ENCODE measurements around the gene HIKESHI.
"Not testable (repeated sequence)": the region's sequence is repeated elsewhere in the genome, so short reads cannot be mapped to it uniquely, and the experiment has no call there.

The HIKESHI gene

GRCh38 chr11:86292912-86293616 is 9.0 kb upstream of the HIKESHI start:
- no peak for DNase-seq (ENCODE audit: low read depth in 1 of 2, low spot score in 1 of 2)

- DNase-seq (ENCODE audit: low read depth in 1 of 2, low spot score in 1 of 2), result no peak
Observed at GRCh38 chr11:86294026-86294425, 8.0 kb upstream of the HIKESHI start.

- no peak for DNase-seq (ENCODE audit: low read depth in 1 of 2, low spot score in 1 of 2)
Observed at GRCh38 chr11:86301742-86302091, 323 bp upstream of the HIKESHI start.

- no peak for DNase-seq (ENCODE audit: low read depth in 1 of 2, low spot score in 1 of 2)
Observed at GRCh38 chr11:86303257-86303656, 1.2 kb downstream of the HIKESHI start.

- DNase-seq (ENCODE audit: low read depth in 1 of 2, low spot score in 1 of 2), result not testable (repeated sequence)
Observed at GRCh38 chr11:86308710-86309109, 6.7 kb downstream of the HIKESHI start.

GRCh38 chr11:86313793-86314192 is 11.8 kb downstream of the HIKESHI start:
- DNase-seq (ENCODE audit: low read depth in 1 of 2, low spot score in 1 of 2), result no peak

GRCh38 chr11:86314636-86315035 is 12.6 kb downstream of the HIKESHI start:
- no peak for DNase-seq (ENCODE audit: low read depth in 1 of 2, low spot score in 1 of 2)

- DNase-seq (ENCODE audit: low read depth in 1 of 2, low spot score in 1 of 2), result no peak
Observed at GRCh38 chr11:86335131-86335767, 33.2 kb downstream of the HIKESHI start.

- no peak for DNase-seq (ENCODE audit: low read depth in 1 of 2, low spot score in 1 of 2)
Observed at GRCh38 chr11:86337227-86337626, 35.2 kb downstream of the HIKESHI start.

- DNase-seq (ENCODE audit: low read depth in 1 of 2, low spot score in 1 of 2), result no peak
Observed at GRCh38 chr11:86341382-86341781, 39.3 kb downstream of the HIKESHI start.

GRCh38 chr11:86346513-86346912 is 44.5 kb downstream of the HIKESHI start:
- DNase-seq (ENCODE audit: low read depth in 1 of 2, low spot score in 1 of 2), result no peak

- no peak for DNase-seq (ENCODE audit: low read depth in 1 of 2, low spot score in 1 of 2)
Observed at GRCh38 chr11:86355256-86355655, 53.2 kb downstream of the HIKESHI start.

GRCh38 chr11:86357412-86357811 is 55.4 kb downstream of the HIKESHI start:
- not testable (repeated sequence) for DNase-seq (ENCODE audit: low read depth in 1 of 2, low spot score in 1 of 2)

- DNase-seq (ENCODE audit: low read depth in 1 of 2, low spot score in 1 of 2), result no peak
Observed at GRCh38 chr11:86358720-86359119, 56.7 kb downstream of the HIKESHI start.

- no peak for DNase-seq (ENCODE audit: low read depth in 1 of 2, low spot score in 1 of 2)
Observed at GRCh38 chr11:86360775-86361395, 58.8 kb downstream of the HIKESHI start.

- no peak for DNase-seq (ENCODE audit: low read depth in 1 of 2, low spot score in 1 of 2)
Observed at GRCh38 chr11:86363424-86363823, 61.4 kb downstream of the HIKESHI start.

GRCh38 chr11:86365546-86365945 is 63.5 kb downstream of the HIKESHI start:
- DNase-seq (ENCODE audit: low read depth in 1 of 2, low spot score in 1 of 2), result no peak

- DNase-seq (ENCODE audit: low read depth in 1 of 2, low spot score in 1 of 2), result no peak
Observed at GRCh38 chr11:86369668-86370067, 67.6 kb downstream of the HIKESHI start.

GRCh38 chr11:86370171-86370570 is 68.1 kb downstream of the HIKESHI start:
- no peak for DNase-seq (ENCODE audit: low read depth in 1 of 2, low spot score in 1 of 2)

GRCh38 chr11:86370922-86371594 is 69.0 kb downstream of the HIKESHI start:
- no peak for DNase-seq (ENCODE audit: low read depth in 1 of 2, low spot score in 1 of 2)

GRCh38 chr11:86372041-86372440 is 70.0 kb downstream of the HIKESHI start:
- no peak for DNase-seq (ENCODE audit: low read depth in 1 of 2, low spot score in 1 of 2)

- DNase-seq (ENCODE audit: low read depth in 1 of 2, low spot score in 1 of 2), result no peak
Observed at GRCh38 chr11:86372586-86372985, 70.5 kb downstream of the HIKESHI start.

Measured in activated T-helper 1 cell treated with anti-CD3 and anti-CD28 coated beads, Interleukin-2, amount 50 U/mL, for 16 hours (primary cell).